Adrenal gland (tissue), 12 donors: ENCODE results near the gene UBAP1L. TPM values are rescaled to one million over a fixed set of nuclear protein-coding genes. Genes with fewer than 3 reads are reported as not detected.

Source experiments
- DNase-seq, 7 donors: peaks; one replicate each; pipeline ENCODE4 v3.0.0-alpha.2; 2019 to 2020
- H3K27ac ChIP-seq, 5 donors: fragments of 200-600 bp; sonication (generic) in 4 of 5; 1 replicate in 3 of 5; 2 replicates in 2 of 5; pipeline versions ENCODE4 v1.5.1 to v1.8.0; 2016 to 2020; ENCODE audit warnings: mild to moderate bottlenecking in 1 of 5
- H3K27me3 ChIP-seq: fragments of 200-600 bp; 2 replicates; pipeline ENCODE4 v1.8.0; 2021
- H3K36me3 ChIP-seq, 2 donors: fragments of 200-600 bp; replicated peaks in 1 of 2; 1 replicate in 1 of 2; 2 replicates in 1 of 2; pipeline versions ENCODE4 v1.5.1 to v1.8.0; 2018 to 2022
- H3K4me1 ChIP-seq, 2 donors: fragments of 200-600 bp; replicated peaks in 1 of 2; 1 replicate in 1 of 2; 2 replicates in 1 of 2; pipeline versions ENCODE4 v1.5.1 to v1.8.0; 2018 to 2021
- H3K4me3 ChIP-seq, 4 donors: fragments of 200-600 bp; sonication (generic) in 3 of 4; one replicate each; pipeline ENCODE4 v1.5.1; 2016 to 2018
- H3K9me3 ChIP-seq, 3 donors: fragments of 200-600 bp; sonication (generic) in 1 of 3; replicated peaks in 1 of 3; 1 replicate in 2 of 3; 2 replicates in 1 of 3; pipeline versions ENCODE4 v1.5.1 to v1.8.0; 2016 to 2021
- CTCF ChIP-seq, 6 experiments: fragments of 450-650 bp in 4 of 6; fragments of 200-600 bp in 2 of 6; sonication (generic) in 1 of 6; IDR thresholded peaks; 1 replicate in 5 of 6; 2 replicates in 1 of 6; pipeline versions ENCODE4 v1.5.1 to v1.8.0; 2016 to 2021; ENCODE audit warnings: antibody characterized with exemption in 6 of 6, mild to moderate bottlenecking in 2 of 6, moderate library complexity in 1 of 6
- POLR2A ChIP-seq, 2 donors: fragments of 450-650 bp; IDR thresholded peaks; one replicate each; pipeline ENCODE4 v1.6.1; 2017; ENCODE audit warnings: antibody characterized with exemption in 2 of 2, mild to moderate bottlenecking in 2 of 2, moderate library complexity in 1 of 2
- WGBS, 4 donors: extraction: QIAGEN DNeasy Blood & Tissue Kit in 2 of 4; methylation state at CpG; one replicate each; pipeline versions ENCODE4 v1.1.5 to v1.1.7; 2013 to 2017; 5-methylcytosine and 5-hydroxymethylcytosine counted together
- intact Hi-C, 2 donors: fragments of 100-400 bp; cut with DNase I; formaldehyde crosslinking; loops; one replicate each; pipeline versions ENCODE4 v1.14.1 to v1.15.0; 2022 to 2023
- polyA plus RNA-seq, 3 donors: library from polyadenylated mRNA; stranded (reverse); fragments of 200-250 nt in 2 of 3; fragments of 350-450 nt in 1 of 3; fragmentation: Illumina TruSeq in 1 of 3; extraction: RNeasy Lipid Tissue Mini Kit (QIAGEN cat#74804) in 1 of 3; gene quantifications; one replicate each; pipeline ENCODE4 v1.2.3, GENCODE V29; 2013 to 2014
- total RNA-seq, 9 donors: library from RNA; depleted of rRNA in 4 of 9; stranded (reverse); fragments of >200 nt in 4 of 9; fragments of 120-200 nt in 1 of 9; fragmentation: NEBNext Ultra II Directional in 1 of 9; extraction: Animal tissue kit (Norgen Biotek cat#: 25700) in 1 of 9; gene quantifications; one replicate each; pipeline versions ENCODE4 v1.1.0 to v1.2.4, GENCODE V29; 2013 to 2023
- donor health status: healthy with polysubstance abuse.
- donor health status: Bipolar disorder and iron deficiency.
- donor health status: DM: yes; HTN: yes; CAD: no.
- donor health status: DM: no; HTN: no; CAD: no.
- donor health status: DM: no; HTN: no; CAD: no.
- donor health status: DM: yes; HTN: yes; CAD: no.

Gene UBAP1L
- total and polyA plus RNA-seq, 12 donors = 0.48 to 34.9 (median 2.9) TPM

DNA sequence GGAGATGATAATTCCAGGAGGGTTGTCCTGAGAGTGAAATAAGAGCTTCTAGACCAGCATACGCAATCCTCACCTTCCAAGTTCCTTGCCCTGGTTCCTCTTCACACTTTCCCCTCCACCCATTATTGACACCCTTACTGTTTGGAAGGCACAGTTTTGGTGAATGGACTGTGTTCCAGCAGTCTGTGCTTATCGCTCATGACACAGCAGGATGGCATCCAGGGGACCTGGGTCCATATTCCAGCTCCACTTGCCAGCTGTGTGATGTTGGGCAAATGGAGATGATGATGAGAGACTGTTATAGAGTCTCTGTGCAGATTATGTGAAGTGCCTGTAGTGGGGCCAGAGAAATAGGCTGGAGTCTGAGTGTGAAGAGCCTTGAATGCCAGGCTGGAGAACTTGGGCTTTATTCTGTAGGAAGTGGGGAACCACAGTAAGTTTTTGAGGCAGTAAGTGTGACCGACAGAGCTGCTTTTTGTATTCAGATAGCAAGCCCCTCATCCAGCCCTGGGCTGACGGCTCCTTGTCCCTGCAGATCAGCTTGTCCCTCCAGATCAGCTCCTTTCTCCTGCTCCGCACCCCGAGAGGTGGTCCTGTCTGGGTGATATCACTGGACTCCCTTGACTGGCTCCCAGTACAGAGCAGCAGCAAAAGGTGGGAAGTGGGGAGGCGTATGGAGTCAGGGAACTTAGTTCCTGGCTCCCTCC is 30.3 kb downstream of the UBAP1L start:
- intact Hi-C loops = no loop called here
- H3K27me3 ChIP-seq = peaks cover 6% of the 10 kb centered on the region
- no peak for TF ChIP-seq POLR2A (IDR thresholded peaks at IDR 0.05)
- no peak for TF ChIP-seq CTCF (IDR thresholded peaks at IDR 0.05)
- no peak overlapping the region for H3K4me3 ChIP-seq
- H3K27ac ChIP-seq = no peak overlapping the region
- H3K4me1 ChIP-seq = peaks cover 0 to 11% of the 10 kb centered on the region in 2 donors
- WGBS, 4 donors = 68 to 83% (median 76%) methylated on average over 3 to 7 of the region's 7 CpGs
- no peaks in the 10 kb centered on the region for H3K9me3 ChIP-seq
- no peaks in the 10 kb centered on the region for H3K36me3 ChIP-seq
- DNase-seq = no peak

DNA sequence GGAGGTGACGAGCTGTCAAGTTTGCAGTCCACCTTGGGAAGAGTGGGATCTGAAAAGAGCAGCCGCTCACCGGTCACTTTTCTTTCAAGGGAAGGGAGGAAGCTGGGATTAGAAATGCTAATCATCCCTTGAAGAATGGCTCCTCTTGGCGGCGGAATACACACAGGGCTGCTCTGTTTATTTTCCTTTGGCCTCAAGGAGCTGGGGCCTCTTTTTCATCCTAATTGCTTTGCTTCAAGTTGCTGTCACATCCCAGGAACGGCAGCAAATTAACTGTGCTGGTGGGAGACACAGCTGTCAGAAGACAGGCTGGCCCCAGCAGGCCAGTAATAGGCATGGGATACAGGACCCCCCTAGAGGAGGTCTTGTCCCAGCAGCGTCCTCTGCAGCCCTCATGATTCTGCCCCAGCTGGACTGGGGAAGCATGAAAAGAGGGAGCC is 31.7 kb downstream of the UBAP1L start:
- intact Hi-C loops = no loop called here
- H3K4me1 ChIP-seq = peaks cover 0 to 4% of the 10 kb centered on the region in 2 donors
- H3K36me3 ChIP-seq = no peaks in the 10 kb centered on the region
- no peak overlapping the region for H3K4me3 ChIP-seq
- no peak for DNase-seq
- no peak for TF ChIP-seq POLR2A (IDR thresholded peaks at IDR 0.05)
- peak in 5 of 6 experiments; percentile 8 to 31 (median 13) for TF ChIP-seq CTCF (IDR thresholded peaks at IDR 0.05)
- no peaks in the 10 kb centered on the region for H3K9me3 ChIP-seq
- H3K27me3 ChIP-seq = peaks cover 8% of the 10 kb centered on the region
- WGBS, 4 donors = 48 to 62% (median 56%) methylated on average over 7 of the region's 7 CpGs
- H3K27ac ChIP-seq = no peak overlapping the region

DNA sequence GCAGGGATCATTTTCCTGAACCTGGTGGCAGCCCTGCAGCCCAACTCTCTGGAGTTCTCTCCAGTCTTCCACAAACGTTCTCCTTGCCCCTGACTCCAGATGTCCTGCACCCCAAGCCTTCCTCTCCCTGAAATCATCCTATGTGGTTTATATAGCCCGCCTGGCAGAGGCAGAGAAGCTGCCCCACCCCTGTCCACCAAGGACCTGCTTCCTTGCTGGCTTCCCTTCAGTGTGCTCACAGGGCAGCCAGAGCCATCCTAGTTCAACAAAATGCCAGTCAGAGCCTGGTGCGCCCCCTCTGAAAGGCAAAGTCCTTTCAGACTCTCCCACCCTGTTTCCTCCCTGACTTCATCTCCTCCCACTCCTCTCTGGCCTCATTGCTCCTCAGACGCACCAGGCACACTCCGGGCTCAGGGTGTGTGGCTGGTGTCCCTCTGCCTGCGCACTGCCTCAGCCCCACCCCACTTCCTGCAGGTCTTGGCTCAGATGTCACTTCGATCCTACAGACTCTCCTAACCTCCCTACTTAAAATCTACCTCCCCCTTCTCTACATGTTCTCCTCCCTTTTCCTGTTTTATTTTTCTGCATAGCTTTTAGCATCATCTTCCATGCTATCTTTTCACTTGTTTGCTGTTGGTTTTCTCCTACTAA is 32.6 kb downstream of the UBAP1L start:
- DNase-seq = no peak
- Histone ChIP-seq H3K9me3 (no peaks in the 10 kb centered on the region), H3K27me3 (peaks cover 13% of the 10 kb centered on the region), H3K27ac (no peak overlapping the region), H3K4me1 (peaks cover 0 to 4% of the 10 kb centered on the region in 2 donors), H3K4me3 (no peak overlapping the region), H3K36me3 (no peaks in the 10 kb centered on the region)
- TF ChIP-seq POLR2A (IDR thresholded peaks at IDR 0.05) (no peak), CTCF (IDR thresholded peaks at IDR 0.05) (no peak)
- 32 to 41% (median 36%) methylated on average over 7 of the region's 7 CpGs for WGBS, 4 donors
- intact Hi-C loops = no loop called here

- TF ChIP-seq CTCF (IDR thresholded peaks at IDR 0.05) = no peak
- no peak for TF ChIP-seq POLR2A (IDR thresholded peaks at IDR 0.05)
- peaks cover 20% of the 10 kb centered on the region for H3K27me3 ChIP-seq
- no peak overlapping the region for H3K27ac ChIP-seq
- DNase-seq = no peak
- 73 to 80% (median 76%) methylated on average over 3 to 5 of the region's 5 CpGs for WGBS, 4 donors
- no peak overlapping the region for H3K4me3 ChIP-seq
- no peaks in the 10 kb centered on the region for H3K9me3 ChIP-seq
- intact Hi-C loops = no loop called here
- no peaks in the 10 kb centered on the region for H3K36me3 ChIP-seq
- peaks cover 0 to 4% of the 10 kb centered on the region in 2 donors for H3K4me1 ChIP-seq
Measured at GRCh38 chr15:65081758-65082157, 33.2 kb downstream of the UBAP1L start.
